ENCODE results near the gene C6orf89. TPM values are rescaled to one million over a fixed set of nuclear protein-coding genes. Genes with fewer than 3 reads are reported as not detected.
"Not testable (repeated sequence)": the region's sequence is repeated elsewhere in the genome, so short reads cannot be mapped to it uniquely, and the experiment has no call there.

Gene C6orf89
- total RNA-seq, 2 experiments from 2014 or later = 32.1 to 32.7 TPM

DNA sequence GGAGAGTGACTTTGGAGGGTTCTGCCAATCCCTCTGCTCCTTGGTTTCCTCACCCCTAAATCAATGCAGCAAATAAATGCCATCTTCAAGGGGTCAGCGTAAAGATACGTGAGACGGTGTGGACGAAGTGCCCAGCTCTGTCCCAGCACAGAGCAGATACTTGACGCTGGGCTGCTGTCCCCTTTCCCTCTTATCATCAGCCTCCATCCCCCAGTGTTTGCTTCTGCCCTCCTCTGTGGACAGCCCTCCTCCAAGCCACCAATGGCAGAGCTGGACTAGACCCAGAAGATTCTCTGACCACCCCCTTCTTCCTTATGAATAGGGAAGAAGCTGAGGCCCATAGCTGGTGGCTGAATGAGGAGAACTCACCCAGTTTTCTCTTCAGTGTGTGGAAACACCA, 51.1 kb downstream of the C6orf89 start:
- no peak overlapping the region for H3K4me3 Mint-ChIP-seq
- H3K27me3 Mint-ChIP-seq = peaks cover 3% of the 10 kb centered on the region
- H3K36me3 Mint-ChIP-seq = no peaks in the 10 kb centered on the region
- H3K4me1 Mint-ChIP-seq = no peaks in the 10 kb centered on the region
- no peak for DNase-seq
- no peaks in the 10 kb centered on the region for H3K9me3 Mint-ChIP-seq
- no peak overlapping the region for H3K27ac Mint-ChIP-seq

DNA sequence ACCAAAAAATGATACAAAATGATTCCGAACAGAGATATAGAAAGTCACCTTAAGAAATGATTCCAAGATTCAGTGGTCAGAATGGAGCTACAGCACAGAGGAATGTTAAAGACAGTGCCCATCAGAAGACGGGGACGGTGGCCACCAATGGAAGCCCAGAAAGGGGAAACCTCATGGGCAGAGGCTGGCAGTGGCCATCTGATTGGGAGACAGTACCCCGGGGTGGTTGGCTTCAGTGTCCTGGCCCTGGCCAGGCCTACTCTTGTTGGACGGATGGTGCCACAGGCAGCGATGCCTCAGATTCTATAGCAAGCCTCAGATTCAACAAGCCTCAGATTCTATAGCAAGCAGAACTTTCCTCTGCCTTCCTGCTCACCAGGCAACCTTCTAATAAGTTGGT, 52.1 kb downstream of the C6orf89 start:
- DNase-seq = no peak
- no peak overlapping the region for H3K4me3 Mint-ChIP-seq
- no peak overlapping the region for H3K27ac Mint-ChIP-seq
- no peaks in the 10 kb centered on the region for H3K9me3 Mint-ChIP-seq
- no peaks in the 10 kb centered on the region for H3K36me3 Mint-ChIP-seq
- no peaks in the 10 kb centered on the region for H3K4me1 Mint-ChIP-seq
- H3K27me3 Mint-ChIP-seq = peaks cover 3% of the 10 kb centered on the region

DNA sequence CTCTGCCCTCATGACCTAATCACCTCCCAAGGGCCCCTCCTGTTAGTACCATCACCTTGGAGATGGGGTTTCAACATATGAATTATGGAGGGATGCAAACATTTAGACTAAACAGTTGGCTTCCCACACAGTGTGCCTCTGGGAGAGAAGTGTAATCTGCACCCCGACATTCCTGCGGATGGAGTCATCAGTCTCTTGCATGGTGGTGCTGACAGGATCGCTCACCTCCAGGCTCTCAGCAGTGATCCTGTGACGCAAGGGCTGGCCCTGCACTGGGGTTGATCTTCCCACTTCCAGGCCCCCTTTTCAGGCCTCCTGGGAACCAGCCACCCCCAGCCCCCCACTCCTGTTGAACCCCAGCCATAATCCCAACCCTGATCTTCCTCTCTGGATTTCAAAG, 52.8 kb downstream of the C6orf89 start:
- H3K27me3 Mint-ChIP-seq = peaks cover 3% of the 10 kb centered on the region
- no peak overlapping the region for H3K27ac Mint-ChIP-seq
- no peaks in the 10 kb centered on the region for H3K4me1 Mint-ChIP-seq
- H3K4me3 Mint-ChIP-seq = no peak overlapping the region
- H3K9me3 Mint-ChIP-seq = no peaks in the 10 kb centered on the region
- no peaks in the 10 kb centered on the region for H3K36me3 Mint-ChIP-seq
- no peak for DNase-seq

DNA sequence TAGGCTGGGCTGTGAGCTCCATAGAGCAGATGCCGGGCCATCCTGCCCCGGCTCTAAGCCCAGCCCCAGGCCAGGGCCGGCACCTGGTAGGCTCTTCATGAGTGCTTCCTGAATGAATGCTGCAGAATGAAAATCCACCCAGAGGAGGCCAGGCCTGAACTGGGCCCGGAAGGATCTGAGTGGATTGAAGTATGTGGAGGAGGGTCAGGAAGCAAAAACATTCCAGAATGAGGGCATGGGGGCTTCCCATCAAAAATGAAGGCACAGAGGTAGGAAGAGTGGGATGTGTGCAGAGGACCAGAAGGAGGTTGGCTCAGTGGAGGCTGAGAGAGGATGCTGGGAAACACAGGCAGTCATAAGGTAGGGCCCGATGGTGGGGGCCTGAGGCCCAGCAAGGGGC, 53.3 kb downstream of the C6orf89 start:
- not testable (repeated sequence) for H3K27me3 Mint-ChIP-seq, H3K4me3 Mint-ChIP-seq, DNase-seq, H3K4me1 Mint-ChIP-seq, H3K27ac Mint-ChIP-seq, H3K9me3 Mint-ChIP-seq, H3K36me3 Mint-ChIP-seq

DNA sequence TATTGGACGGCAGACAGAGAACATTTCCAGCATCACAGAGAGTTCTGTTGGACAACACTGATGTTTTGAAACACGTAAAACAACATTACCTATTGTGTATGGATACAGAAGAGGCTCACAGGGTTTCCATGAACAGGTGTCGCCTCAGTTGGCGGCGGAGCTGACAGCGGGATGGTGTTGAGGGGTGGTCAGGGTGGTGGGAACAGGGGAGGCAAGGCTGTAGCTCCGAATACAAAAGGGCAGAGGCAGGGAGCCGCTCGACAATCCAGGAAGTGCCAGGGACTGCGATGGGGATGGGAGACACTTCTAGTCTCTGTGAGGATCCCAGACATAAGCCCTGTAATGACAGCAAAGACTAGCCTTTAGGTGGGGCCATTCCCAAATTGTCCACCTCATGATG, 54.3 kb downstream of the C6orf89 start:
- Mint-ChIP-seq H3K9me3 (no peaks in the 10 kb centered on the region), H3K4me3 (no peak overlapping the region), H3K27me3 (peaks cover 3% of the 10 kb centered on the region), H3K27ac (no peak overlapping the region), H3K4me1 (peaks cover 9% of the 10 kb centered on the region), H3K36me3 (no peaks in the 10 kb centered on the region)
- DNase-seq = no peak

DNA sequence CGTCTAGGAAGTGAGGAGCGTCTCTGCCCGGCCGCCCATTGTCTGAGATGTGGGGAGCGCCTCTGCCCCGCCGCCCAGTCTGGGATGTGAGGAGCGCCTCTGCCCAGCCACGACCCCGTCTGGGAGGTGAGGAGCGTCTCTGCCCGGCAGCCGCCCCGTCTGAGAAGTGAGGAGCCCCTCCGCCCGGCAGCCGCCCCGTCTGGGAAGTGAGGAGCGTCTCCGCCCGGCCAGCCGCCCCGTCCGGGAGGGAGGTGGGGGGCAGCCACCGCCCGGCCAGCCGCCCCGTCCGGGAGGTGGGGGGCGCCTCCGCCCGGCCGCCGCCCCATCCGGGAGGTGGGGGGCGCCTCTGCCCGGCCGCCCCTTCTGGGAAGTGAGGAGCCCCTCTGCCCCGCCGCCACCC, 55.8 kb downstream of the C6orf89 start:
- not testable (repeated sequence) for H3K27ac Mint-ChIP-seq, H3K27me3 Mint-ChIP-seq, H3K4me1 Mint-ChIP-seq, H3K4me3 Mint-ChIP-seq, DNase-seq, H3K36me3 Mint-ChIP-seq, H3K9me3 Mint-ChIP-seq

DNA sequence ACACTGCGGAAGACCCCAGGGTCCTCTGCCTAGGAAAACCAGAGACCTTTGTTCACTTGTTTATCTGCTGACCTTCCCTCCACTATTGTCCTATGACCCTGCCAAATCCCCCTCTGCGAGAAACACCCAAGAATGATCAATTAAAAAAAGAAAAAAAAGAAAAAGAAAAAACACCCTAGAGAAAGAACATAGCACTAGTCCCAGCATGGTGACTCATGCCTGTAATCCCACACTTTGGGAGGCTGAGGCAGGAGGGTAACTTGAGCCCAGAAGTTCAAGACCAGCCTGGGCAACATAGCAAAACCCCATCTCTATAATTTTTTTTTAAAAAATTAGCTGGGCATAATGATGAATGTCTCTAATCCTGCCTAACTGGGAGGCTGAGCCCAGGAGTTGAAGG, 56.6 kb downstream of the C6orf89 start:
- DNase-seq, H3K27ac Mint-ChIP-seq, H3K4me1 Mint-ChIP-seq, H3K27me3 Mint-ChIP-seq, H3K36me3 Mint-ChIP-seq, H3K4me3 Mint-ChIP-seq, H3K9me3 Mint-ChIP-seq: not testable (repeated sequence)

DNA sequence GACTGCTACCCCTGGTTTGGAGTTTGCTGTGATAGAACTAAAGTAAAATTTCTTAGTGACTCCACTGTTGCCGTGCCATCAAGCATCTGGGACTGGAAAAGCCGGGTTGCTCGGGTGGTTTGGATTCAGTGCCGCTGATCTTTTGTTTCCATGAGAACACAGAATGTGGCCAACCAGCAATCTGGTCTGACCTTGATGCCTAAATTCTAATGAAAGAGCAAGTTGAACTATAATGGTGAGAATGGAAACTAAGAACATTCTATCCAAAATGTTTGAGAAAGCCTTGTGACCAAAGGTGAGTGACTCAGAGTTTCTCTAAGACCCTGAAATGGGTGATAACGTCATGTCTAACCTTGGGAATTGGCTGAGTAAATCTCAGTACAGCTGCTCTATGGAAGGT, 58.9 kb downstream of the C6orf89 start:
- no peak overlapping the region for H3K4me3 Mint-ChIP-seq
- no peaks in the 10 kb centered on the region for H3K36me3 Mint-ChIP-seq
- peaks cover 23% of the 10 kb centered on the region for H3K4me1 Mint-ChIP-seq
- no peak for DNase-seq
- no peaks in the 10 kb centered on the region for H3K27me3 Mint-ChIP-seq
- no peak overlapping the region for H3K27ac Mint-ChIP-seq
- no peaks in the 10 kb centered on the region for H3K9me3 Mint-ChIP-seq

DNA sequence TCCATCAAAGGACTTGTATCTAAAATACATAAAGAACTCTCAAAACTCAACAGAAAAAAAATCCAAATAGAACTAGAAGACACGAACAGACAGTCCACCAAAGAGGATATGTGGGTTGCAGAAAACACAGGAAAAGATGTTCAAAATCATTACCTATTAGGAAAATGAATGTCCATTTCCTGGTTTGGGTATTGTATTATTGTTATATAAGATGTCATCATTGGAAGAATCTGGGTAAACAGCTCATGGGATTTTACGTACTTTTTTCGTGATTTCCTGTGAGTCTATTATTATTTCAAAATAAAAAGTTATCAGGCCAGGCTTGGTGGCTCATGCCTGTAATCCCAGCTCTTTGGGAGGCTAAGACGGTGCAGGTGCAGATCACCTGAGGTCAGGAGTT, 59.5 kb downstream of the C6orf89 start:
- Mint-ChIP-seq H3K4me1 (peaks cover 23% of the 10 kb centered on the region), H3K27ac (no peak overlapping the region), H3K36me3 (no peaks in the 10 kb centered on the region), H3K4me3 (no peak overlapping the region), H3K27me3 (no peaks in the 10 kb centered on the region), H3K9me3 (no peaks in the 10 kb centered on the region)
- no peak for DNase-seq

DNA sequence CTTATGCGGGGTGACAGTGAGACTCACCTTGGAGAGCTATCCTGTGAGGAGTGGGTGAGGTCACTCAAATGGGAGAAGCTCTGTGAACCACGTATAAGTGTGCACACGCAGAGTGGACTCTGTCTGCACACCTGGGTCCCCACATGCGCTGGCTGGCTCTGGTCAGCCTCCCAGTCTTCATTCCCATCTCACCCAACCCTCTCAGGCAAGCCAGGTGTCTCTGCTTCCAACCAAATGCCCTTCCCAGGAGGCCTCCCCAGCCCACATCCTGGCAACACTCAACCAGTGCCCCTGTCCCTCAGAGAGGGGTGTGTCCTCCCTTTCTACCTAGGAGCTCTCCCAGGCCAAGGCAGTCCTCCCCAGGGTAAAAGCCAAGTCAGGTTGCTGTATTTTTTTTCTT, 60.8 kb downstream of the C6orf89 start:
- Mint-ChIP-seq H3K27ac (peak overlapping the region; percentile 34), H3K36me3 (no peaks in the 10 kb centered on the region), H3K27me3 (no peaks in the 10 kb centered on the region), H3K9me3 (no peaks in the 10 kb centered on the region), H3K4me3 (no peak overlapping the region), H3K4me1 (peaks cover 23% of the 10 kb centered on the region)
- no peak for DNase-seq

DNA sequence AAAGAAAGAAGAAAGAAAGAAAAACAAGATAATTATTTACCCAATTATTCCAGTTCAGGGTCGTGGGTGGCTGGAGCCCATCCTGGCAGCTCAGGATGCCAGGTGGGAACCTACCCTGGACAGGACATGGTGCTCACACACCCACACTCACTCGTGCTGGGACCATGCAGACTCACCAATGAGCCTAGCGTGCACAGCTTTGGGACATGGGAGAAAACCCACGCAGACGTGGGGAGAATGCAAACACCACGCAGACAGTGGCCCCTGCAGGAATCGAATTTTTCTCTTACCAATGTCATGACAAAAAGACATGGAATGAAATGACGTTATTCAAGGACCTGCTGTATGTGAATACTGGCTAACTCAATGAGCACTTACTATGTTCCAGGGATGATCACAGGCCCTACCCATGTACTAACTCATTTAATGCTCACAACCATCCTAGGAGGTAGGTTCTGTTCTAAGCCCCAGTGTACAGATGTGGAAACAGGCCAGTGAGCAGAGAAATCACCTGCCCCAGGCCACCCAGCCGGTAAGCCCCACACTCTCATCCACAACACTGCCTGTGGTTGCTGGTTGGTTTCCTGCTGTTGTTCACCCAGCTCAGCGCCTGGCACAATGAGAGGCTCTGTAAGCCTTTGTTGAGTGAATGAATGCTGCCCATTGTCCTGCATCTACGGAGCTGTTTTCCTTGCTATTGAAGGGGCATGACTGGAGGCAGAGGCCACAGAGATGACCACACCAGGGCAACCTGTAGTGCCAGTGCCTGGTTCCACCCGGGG, 62.0 kb downstream of the C6orf89 start:
- Mint-ChIP-seq H3K4me3 (no peak overlapping the region), H3K27ac (no peak overlapping the region), H3K9me3 (no peaks in the 10 kb centered on the region), H3K4me1 (peaks cover 23% of the 10 kb centered on the region), H3K36me3 (no peaks in the 10 kb centered on the region), H3K27me3 (no peaks in the 10 kb centered on the region)
- DNase-seq = no peak

DNA sequence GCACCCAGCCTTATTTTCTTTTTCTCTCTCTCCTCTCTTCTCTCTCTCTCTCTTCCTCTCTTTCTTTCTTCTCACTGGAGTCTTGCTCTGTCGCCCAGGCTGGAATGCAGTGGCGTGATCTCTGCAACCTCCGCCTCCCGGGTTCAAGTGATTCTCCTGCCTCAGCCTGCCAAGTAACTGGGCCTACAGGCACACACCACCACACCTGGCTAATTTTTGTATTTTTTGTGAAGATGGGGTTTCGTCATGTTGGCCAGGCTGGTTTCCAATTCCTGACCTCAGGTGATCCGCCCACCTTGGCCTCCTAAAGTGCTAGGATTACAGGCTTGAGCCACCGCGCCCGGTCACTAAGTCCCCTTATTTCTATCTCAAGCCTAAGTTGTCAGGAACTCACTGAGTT, 63.3 kb downstream of the C6orf89 start:
- not testable (repeated sequence) for H3K36me3 Mint-ChIP-seq, DNase-seq, H3K9me3 Mint-ChIP-seq, H3K4me3 Mint-ChIP-seq, H3K27ac Mint-ChIP-seq, H3K27me3 Mint-ChIP-seq
- peaks cover 29% of the 10 kb centered on the region for H3K4me1 Mint-ChIP-seq

DNA sequence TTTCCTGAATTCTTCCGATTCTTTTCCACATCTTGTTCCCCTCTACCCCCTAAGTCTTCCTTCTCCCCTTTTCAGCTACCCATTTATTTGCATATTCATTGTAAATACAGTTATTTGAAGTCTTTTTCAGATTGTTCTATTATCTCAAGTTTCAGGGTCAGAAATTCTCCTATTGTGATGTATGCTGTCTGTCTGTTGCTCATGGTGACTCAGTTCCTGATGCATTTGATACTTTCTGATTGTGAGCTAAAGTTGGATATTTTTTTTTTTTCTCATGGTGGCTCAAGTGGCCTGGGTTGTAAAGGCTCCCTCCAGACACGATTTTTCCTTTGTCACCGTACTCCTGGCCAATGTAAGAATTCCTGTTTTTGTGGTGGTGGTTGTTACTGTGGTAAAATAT, 63.9 kb downstream of the C6orf89 start:
- Mint-ChIP-seq H3K36me3 (no peaks in the 10 kb centered on the region), H3K27me3 (no peaks in the 10 kb centered on the region), H3K4me3 (no peak overlapping the region), H3K9me3 (no peaks in the 10 kb centered on the region), H3K4me1 (peaks cover 28% of the 10 kb centered on the region), H3K27ac (no peak overlapping the region)
- DNase-seq = no peak

DNA sequence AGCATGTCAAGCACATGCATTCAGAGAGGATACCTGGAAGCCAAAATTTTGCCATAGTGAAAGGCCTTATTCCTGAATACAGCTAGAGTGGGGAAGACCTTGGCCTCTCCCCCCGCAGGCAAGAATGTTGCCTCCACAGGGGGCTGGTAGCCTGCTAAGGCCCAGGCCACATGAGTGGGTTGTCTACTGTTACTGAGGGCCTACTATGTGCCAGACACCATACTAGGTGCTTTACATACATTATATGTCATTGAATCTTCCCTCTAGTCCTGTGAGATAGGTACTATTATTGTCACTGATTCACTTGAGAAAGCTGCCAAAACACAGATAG, 68.1 kb downstream of the C6orf89 start:
- H3K27ac Mint-ChIP-seq = no peak overlapping the region
- no peaks in the 10 kb centered on the region for H3K27me3 Mint-ChIP-seq
- H3K9me3 Mint-ChIP-seq = no peaks in the 10 kb centered on the region
- DNase-seq = no peak
- no peak overlapping the region for H3K4me3 Mint-ChIP-seq
- H3K36me3 Mint-ChIP-seq = no peaks in the 10 kb centered on the region
- peaks cover 31% of the 10 kb centered on the region for H3K4me1 Mint-ChIP-seq

DNA sequence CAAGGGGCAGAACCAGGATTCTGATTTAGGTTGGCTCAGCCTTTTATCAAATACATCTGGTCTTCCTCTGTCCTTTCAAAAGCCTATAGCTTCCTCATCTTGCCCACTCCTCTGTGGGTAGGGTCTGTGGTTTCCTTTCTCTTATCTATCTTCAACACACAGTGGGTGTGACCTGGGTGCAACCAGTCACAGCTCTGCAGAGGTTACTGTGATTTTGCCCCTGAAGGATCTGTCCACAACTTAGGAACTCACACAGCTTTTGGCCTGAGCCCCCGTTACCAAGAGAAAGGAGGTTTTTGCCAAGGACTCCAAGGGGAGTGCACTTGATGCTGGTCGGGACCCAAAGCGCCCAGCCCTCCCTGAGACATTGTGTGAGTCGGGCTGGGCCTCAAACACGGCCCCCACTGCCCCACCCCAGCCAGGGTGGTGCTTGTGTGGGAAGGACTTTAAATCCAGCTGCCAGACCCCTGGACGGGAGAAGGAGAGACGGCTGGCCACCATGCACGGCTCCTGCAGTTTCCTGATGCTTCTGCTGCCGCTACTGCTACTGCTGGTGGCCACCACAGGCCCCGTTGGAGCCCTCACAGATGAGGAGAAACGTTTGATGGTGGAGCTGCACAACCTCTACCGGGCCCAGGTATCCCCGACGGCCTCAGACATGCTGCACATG, 68.6 kb downstream of the C6orf89 start, which contains the start of gene PI16:
TSS of gene PI16 (plus strand) at position 477 of the 670 bp plus-strand sequence. CDS start at position 500, 23 bp downstream.
- H3K27me3 Mint-ChIP-seq = no peaks in the 10 kb centered on the region
- H3K27ac Mint-ChIP-seq = peak within 1 kb of the TSS; percentile 14
- no peak for DNase-seq
- no peaks in the 10 kb centered on the region for H3K9me3 Mint-ChIP-seq
- peaks cover 30% of the 10 kb centered on the region for H3K4me1 Mint-ChIP-seq
- H3K36me3 Mint-ChIP-seq = no peaks in the 10 kb centered on the region
- no peak within 1 kb of the TSS for H3K4me3 Mint-ChIP-seq

DNA sequence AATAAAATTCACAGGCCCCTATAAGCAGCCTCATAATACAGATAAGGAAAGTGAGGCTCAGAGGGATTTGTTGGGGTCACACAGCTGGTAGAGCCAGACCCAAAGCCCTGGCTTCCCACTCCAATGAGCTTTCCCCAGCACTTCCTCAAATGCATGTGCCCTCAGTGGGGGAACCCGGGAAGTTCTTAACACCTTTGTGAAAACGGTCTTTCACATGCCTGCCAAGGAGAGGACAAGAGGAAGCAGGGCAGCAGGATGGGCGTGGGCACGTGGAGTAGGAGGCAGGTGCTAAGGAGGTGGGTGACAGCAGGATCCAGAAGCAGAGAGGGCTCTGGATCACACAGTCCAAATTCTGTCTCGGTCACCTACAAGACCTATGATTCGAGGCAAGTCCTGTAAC, 69.4 kb downstream of the C6orf89 start:
- no peaks in the 10 kb centered on the region for H3K27me3 Mint-ChIP-seq
- no peaks in the 10 kb centered on the region for H3K9me3 Mint-ChIP-seq
- no peaks in the 10 kb centered on the region for H3K36me3 Mint-ChIP-seq
- H3K4me3 Mint-ChIP-seq = no peak overlapping the region
- DNase-seq = no peak
- peak overlapping the region; percentile 14 for H3K27ac Mint-ChIP-seq
- peaks cover 28% of the 10 kb centered on the region for H3K4me1 Mint-ChIP-seq

Measured in activated naive CD8-positive, alpha-beta T cell treated with anti-CD3 and anti-CD28 coated beads for 36 hours (primary cell).